Neural cell (in vitro differentiated cells): ENCODE results near the gene DNAH8. TPM values are rescaled to one million over a fixed set of nuclear protein-coding genes. Genes with fewer than 3 reads are reported as not detected.

ENCODE experiments used
- H2AFZ ChIP-seq: fragments of 200-600, 300-800 bp; sonication (generic), shearing (Covaris generic); 2 replicates; pipeline ENCODE4 v1.6.0; 2014; ENCODE audit warnings: low read depth, mild to moderate bottlenecking, antibody characterized with exemption, low read length, moderate library complexity
- H3F3A ChIP-seq: fragments of 200-600 bp; shearing (Covaris generic); 2 replicates; pipeline ENCODE4 v1.6.1; 2016; ENCODE audit warnings: mild to moderate bottlenecking, moderate library complexity, mixed read lengths, antibody characterized with exemption, low read length; ENCODE audit not compliant: insufficient read depth, poor library complexity, severe bottlenecking
- H3K27ac ChIP-seq: fragments of 200-600, 300-800 bp; sonication (generic), shearing (Covaris generic); 2 replicates; pipeline ENCODE4 v1.5.1; 2014; ENCODE audit warnings: mild to moderate bottlenecking, low read length, moderate library complexity
- H3K27me3 ChIP-seq: fragments of 300-800, 200-600 bp; sonication (generic), shearing (Covaris generic); 2 replicates; pipeline ENCODE4 v1.6.0; 2014; ENCODE audit warnings: mild to moderate bottlenecking, low read depth, low read length, moderate library complexity; ENCODE audit not compliant: insufficient read depth
- H3K36me3 ChIP-seq: fragments of 300-800, 200-600 bp; sonication (generic), shearing (Covaris generic); 2 replicates; pipeline ENCODE4 v1.5.1; 2014; ENCODE audit warnings: mild to moderate bottlenecking, antibody characterized with exemption, low read length, moderate library complexity; ENCODE audit not compliant: insufficient read depth
- H3K4me2 ChIP-seq: fragments of 300-800, 200-600 bp; sonication (generic), shearing (Covaris generic); 2 replicates; pipeline ENCODE4 v1.6.0; 2014; ENCODE audit warnings: mild to moderate bottlenecking, low read length
- H3K4me3 ChIP-seq: fragments of 300-800, 200-600 bp; sonication (generic), shearing (Covaris generic); 2 replicates; pipeline ENCODE4 v1.5.1; 2014; ENCODE audit warnings: mild to moderate bottlenecking, low read length, moderate library complexity
- H3K79me2 ChIP-seq: fragments of 200-600 bp; shearing (Covaris generic); replicated peaks from 2 replicates; pipeline ENCODE4 v1.6.0; 2014; ENCODE audit warnings: mild to moderate bottlenecking, low read length, moderate library complexity; ENCODE audit not compliant: insufficient read depth
- H3K9ac ChIP-seq: fragments of 300-800, 200-600 bp; sonication (generic), shearing (Covaris generic); 2 replicates; pipeline ENCODE4 v1.6.1; 2016; ENCODE audit warnings: mild to moderate bottlenecking, low read length, mixed read lengths
- H3K9me2 ChIP-seq: fragments of 200-600 bp; shearing (Covaris generic); 2 replicates; pipeline ENCODE4 v1.6.1; 2016; ENCODE audit warnings: mild to moderate bottlenecking, low read length, mixed read lengths; ENCODE audit not compliant: insufficient read depth
- H3K9me3 ChIP-seq: fragments of 200-600, 300-800 bp; sonication (generic), shearing (Covaris generic); 2 replicates; pipeline ENCODE4 v1.6.1; 2016; ENCODE audit warnings: mild to moderate bottlenecking, mixed run types, low read length, moderate library complexity, mixed read lengths
- H4K20me1 ChIP-seq: fragments of 200-600 bp; shearing (Covaris generic); 2 replicates; pipeline ENCODE4 v1.6.1; 2016; ENCODE audit warnings: mild to moderate bottlenecking, mixed run types; ENCODE audit not compliant: insufficient read depth
- CTCF ChIP-seq: fragments of 450-650 bp; IDR thresholded peaks from 2 replicates; pipeline ENCODE4 v1.5.1; 2014; ENCODE audit warnings: antibody characterized with exemption, mild to moderate bottlenecking, moderate library complexity; ENCODE audit not compliant: poor library complexity, severe bottlenecking
- EP300 ChIP-seq: fragments of 450-650 bp; conservative IDR thresholded peaks from 2 replicates; pipeline ENCODE4 v1.6.1; 2014; ENCODE audit warnings: antibody characterized with exemption, mild to moderate bottlenecking, moderate library complexity; ENCODE audit not compliant: poor library complexity, severe bottlenecking
- EZH2 ChIP-seq: fragments of 200-600, 300-800 bp; shearing (Covaris generic), sonication (generic); IDR thresholded peaks from 2 replicates; pipeline ENCODE4 v1.6.1; 2014; ENCODE audit warnings: antibody characterized with exemption, low read length, borderline replicate concordance, mild to moderate bottlenecking; ENCODE audit not compliant: insufficient read depth, poor library complexity, severe bottlenecking
- MXI1 ChIP-seq: fragments of 450-650 bp; conservative IDR thresholded peaks from 2 replicates; pipeline ENCODE4 v1.6.1; 2014; ENCODE audit warnings: antibody characterized with exemption, mild to moderate bottlenecking; ENCODE audit not compliant: poor library complexity, severe bottlenecking
- POLR2AphosphoS5 ChIP-seq: IDR thresholded peaks from 2 replicates; pipeline ENCODE4 v1.6.1; 2012
- RAD21 ChIP-seq: fragments of 450-650 bp; conservative IDR thresholded peaks from 2 replicates; pipeline ENCODE4 v1.6.1; 2014; ENCODE audit warnings: antibody characterized with exemption, mild to moderate bottlenecking, moderate library complexity
- REST ChIP-seq: IDR thresholded peaks from 2 replicates; pipeline ENCODE4 v1.6.1; 2012; ENCODE audit warnings: borderline replicate concordance
- SMC3 ChIP-seq: fragments of 450-650 bp; conservative IDR thresholded peaks from 2 replicates; pipeline ENCODE4 v1.6.1; 2014; ENCODE audit warnings: antibody characterized with exemption, mild to moderate bottlenecking, moderate library complexity; ENCODE audit not compliant: poor library complexity
- TAF1 ChIP-seq: IDR thresholded peaks from 2 replicates; pipeline ENCODE4 v1.6.1; 2012; ENCODE audit warnings: low read depth
- polyA plus RNA-seq: library from polyadenylated mRNA; depleted of rRNA; stranded (reverse); fragments of >200 nt; gene quantifications from 2 replicates; pipeline ENCODE4 v1.2.3, GENCODE V29; 2014

Gene DNAH8
- polyA plus RNA-seq, 1 donor from 2014 or later: 0.07 TPM

GRCh38 chr6:38867726-38868125 lies 152.6 kb downstream of the DNAH8 start:
- H3F3A ChIP-seq: no peaks in the 10 kb centered on the region

More at GRCh38 chr6:38867726-38868125, 152.6 kb downstream of the DNAH8 start:
- H3K79me2 ChIP-seq: no peaks in the 10 kb centered on the region
- no peaks in the 10 kb centered on the region for H3K27me3 ChIP-seq
- TF ChIP-seq MXI1: no peak
- TF ChIP-seq REST: no peak
- no peak for TF ChIP-seq EZH2
- TF ChIP-seq EP300: no peak
- no peak for TF ChIP-seq POLR2AphosphoS5
- no peak for TF ChIP-seq CTCF
- TF ChIP-seq RAD21: no peak
- TF ChIP-seq SMC3: no peak
- no peak for TF ChIP-seq TAF1
- no peak overlapping the region for H3K4me2 ChIP-seq
- no peak overlapping the region for H3K9ac ChIP-seq
- H2AFZ ChIP-seq: no peak overlapping the region
- no peaks in the 10 kb centered on the region for H3K9me3 ChIP-seq
- no peak overlapping the region for H3K27ac ChIP-seq
- H3K9me2 ChIP-seq: no peaks in the 10 kb centered on the region
- H3K36me3 ChIP-seq: no peaks in the 10 kb centered on the region
- no peak overlapping the region for H3K4me3 ChIP-seq
- H4K20me1 ChIP-seq: no peaks in the 10 kb centered on the region
